GM18858 (cell line): ENCODE results near the gene PROSER2.
A peak's percentile ranks its signal among the peaks of the same experiment; 100 is the strongest.
"Not testable (repeated sequence)": the region's sequence is repeated elsewhere in the genome, so short reads cannot be mapped to it uniquely, and the experiment has no call there.

Experiments
- ATAC-seq: cut with Tn5 transposase; IDR thresholded peaks from one replicate; pipeline ENCODE4 v1.9.1; 2021; ENCODE audit not compliant: unreplicated experiment

Gene PROSER2

DNA sequence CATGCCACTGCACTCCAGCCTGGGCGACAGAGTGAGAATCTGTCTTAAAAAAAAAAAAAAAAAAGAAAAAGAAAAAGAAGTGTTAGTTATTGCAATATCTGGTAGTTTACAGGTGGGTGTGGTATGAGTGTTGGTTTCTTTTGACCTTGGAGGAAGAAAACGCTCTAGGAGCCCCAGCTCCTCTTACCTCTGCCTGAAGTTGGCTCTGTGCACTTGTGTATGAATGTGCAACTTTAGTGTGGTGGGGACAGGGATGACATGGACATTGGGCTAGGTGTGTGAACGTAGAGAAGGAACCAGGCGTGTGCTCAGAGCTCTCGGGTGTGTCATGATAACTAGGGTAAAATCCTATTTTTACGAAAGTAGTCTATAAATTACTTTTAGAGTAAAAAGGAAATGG is 11.9 kb downstream of the PROSER2 start:
- no peak for ATAC-seq

DNA sequence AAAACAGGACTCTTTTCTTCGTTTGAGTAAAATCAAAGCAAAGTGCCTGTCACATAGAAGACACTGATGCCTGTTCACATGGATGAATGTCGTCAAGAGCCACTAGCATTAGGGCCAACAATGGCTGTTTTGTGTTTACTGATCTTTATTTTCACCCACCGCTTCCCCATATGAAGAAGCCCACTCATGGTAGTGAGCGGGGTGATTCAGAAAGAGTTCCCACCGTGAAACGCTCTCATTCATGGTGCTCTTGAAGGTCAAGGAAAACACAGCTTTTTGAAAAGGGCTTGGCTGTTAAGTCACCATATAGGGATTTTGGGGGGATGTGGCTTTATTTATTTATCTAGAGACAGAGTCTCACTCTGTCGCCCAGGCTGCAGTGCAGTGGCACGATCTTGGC is 12.5 kb downstream of the PROSER2 start:
- ATAC-seq: no peak

- ATAC-seq: no peak
Observed at GRCh38 chr10:11837372-11838161, 14.4 kb downstream of the PROSER2 start.

- ATAC-seq: no peak
Observed at GRCh38 chr10:11838298-11838852, 15.2 kb downstream of the PROSER2 start.

DNA sequence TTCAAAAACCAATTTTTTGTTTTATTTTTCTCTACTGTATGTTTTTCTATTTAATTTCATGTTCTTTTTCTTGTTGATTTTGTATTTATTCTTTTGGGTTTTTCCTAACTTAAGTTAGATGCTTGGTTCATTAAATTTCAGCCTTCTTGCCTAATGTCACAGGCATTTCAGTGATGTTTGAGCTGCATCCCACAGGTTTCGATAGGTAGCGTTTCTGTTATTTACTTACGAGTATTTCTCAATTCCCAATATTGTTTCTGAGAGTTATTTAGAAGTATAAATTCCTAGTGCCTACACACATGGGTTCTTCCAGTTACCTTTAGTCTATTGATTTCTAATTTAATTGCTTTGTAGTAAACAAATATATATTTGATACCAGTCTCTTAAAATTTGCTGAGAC is 18.2 kb downstream of the PROSER2 start:
- no peak for ATAC-seq

DNA sequence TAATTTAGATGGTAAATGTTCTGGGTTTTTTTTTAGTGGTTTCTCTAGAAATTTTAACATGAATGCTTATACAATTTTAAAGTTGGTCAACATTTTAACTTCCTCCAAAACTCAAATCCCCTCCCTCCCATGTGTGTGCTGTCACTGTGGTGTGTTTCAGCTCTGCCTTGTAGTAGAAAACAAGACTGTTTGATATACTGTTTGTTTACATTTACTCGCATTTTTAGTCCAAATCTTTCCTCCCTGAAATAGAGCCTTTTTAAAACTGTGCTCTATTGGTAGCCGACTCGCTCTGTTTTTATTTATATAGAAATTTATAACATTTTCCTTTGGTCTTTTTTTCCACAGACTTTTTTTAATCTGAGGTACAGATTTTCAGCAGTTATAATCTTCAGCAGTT is 19.3 kb downstream of the PROSER2 start:
- no peak for ATAC-seq

GRCh38 chr10:11845113-11845512 is 22.0 kb downstream of the PROSER2 start:
- ATAC-seq: no peak

- ATAC-seq: no peak
Observed at GRCh38 chr10:11846542-11846941, 23.4 kb downstream of the PROSER2 start.

DNA sequence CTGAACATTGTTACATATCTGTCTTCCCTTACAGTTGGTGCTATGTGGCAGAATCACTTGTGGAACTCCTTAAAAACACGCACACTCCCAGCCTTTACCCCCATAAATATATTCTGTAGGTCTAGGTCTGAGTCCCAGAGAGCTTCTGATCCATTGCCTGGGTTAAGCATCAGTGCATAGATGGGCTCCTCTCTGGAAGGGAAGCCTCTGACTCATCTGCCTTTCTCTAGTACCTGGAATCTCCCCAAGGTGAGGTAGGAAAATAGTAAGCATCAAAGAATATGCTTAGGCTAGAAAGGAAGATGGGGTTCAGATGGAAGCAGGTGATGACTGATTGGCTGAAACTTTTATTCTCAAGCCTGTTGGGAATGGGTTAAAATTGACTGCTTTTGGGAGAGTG is 26.1 kb downstream of the PROSER2 start:
- ATAC-seq: no peak

DNA sequence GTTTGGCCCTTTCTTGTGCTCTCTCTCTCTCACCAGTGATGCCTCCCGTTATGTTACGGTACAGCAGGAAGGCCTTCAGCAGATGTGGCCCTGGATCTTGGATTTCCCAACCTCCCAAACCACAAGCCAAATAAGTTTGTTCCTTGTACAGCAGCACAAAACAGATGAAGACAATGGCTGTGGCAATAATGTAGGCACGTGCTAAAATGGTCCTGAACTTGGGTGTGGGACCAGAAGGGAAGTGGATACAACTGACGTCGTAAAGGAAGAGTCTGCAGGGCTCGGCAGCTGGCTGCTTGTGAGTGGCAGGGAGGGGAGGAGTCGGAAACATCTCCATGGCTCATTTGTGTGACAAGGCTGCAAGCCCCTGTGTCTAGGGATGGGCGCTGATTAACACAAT is 26.8 kb downstream of the PROSER2 start:
- no peak for ATAC-seq

GRCh38 chr10:11851910-11852309 is 28.8 kb downstream of the PROSER2 start:
- no peak for ATAC-seq

GRCh38 chr10:11852637-11853036 is 29.5 kb downstream of the PROSER2 start:
- not testable (repeated sequence) for ATAC-seq

- no peak for ATAC-seq
Observed at GRCh38 chr10:11853468-11853867, 30.3 kb downstream of the PROSER2 start.

GRCh38 chr10:11854301-11854700 is 31.1 kb downstream of the PROSER2 start:
- no peak for ATAC-seq

- no peak for ATAC-seq
Observed at GRCh38 chr10:11856089-11856488, 32.9 kb downstream of the PROSER2 start.

DNA sequence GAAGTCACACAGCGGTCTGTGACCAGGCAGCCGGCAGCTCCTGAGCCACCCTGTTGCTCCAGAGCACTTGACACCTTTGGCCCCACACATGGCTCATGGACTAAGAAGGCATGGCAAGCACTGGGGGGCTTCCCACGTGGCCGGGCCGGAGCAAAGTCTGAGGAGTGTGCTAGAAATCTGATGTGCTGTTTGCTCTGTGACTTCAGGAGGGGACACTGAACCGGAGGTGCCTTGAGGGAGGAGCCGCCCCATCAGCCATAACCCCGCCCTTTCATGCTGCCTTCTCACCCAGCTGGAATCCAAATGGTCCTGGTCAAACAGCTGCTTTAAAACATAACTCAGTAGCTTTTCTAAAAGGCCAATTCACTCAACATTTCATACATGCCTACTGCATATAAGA is 33.5 kb downstream of the PROSER2 start:
- ATAC-seq: no peak

- ATAC-seq: no peak
Observed at GRCh38 chr10:11858093-11858492, 34.9 kb downstream of the PROSER2 start.

GRCh38 chr10:11861341-11861740 is 38.2 kb downstream of the PROSER2 start:
- no peak for ATAC-seq

- ATAC-seq: no peak
Observed at GRCh38 chr10:11861811-11862428, 38.8 kb downstream of the PROSER2 start.

- peak; percentile 99 for ATAC-seq
Observed at GRCh38 chr10:11863353-11864109, 40.4 kb downstream of the PROSER2 start.

DNA sequence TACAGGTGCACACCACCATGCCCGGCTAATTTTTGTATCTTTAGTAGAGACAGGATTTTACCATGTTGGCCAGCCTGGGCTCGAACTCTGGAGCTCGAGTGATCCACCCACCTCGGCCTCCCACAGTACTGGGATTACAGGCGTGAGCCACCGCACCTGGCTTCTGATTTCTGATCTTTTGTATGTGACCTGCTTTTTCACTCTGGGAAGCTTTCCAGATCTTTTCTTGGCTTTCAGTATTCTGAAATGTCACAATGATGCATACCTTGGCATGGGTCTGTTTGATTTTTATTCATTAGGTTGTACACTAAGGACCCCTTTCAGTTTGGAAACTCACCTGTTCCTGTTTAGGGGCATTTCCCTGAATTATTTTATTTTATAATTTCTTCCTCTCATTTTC is 41.6 kb downstream of the PROSER2 start:
- no peak for ATAC-seq

DNA sequence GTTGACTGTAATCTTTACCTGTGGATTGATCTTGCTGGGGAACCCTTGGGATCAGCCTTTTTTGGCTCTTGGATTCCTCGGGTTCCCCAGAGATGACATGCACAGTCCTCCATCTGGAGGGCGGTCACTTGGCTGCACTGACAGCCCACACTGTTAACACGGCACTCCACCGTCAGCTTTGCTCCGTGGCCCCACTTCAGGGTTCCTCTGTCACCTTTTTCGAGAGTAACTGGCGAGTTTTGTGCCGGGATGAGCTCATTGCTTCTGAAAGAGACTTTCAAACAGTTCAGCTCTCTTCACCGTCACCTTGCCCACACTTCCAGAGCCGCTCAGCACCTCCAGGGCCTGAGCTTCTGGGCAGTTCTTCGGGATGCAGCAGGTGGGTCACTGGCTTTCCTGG is 42.4 kb downstream of the PROSER2 start:
- ATAC-seq: no peak
